Keratinocyte (primary cell): ENCODE measurements around the gene DUSP10.

Experiments used
- CTCF ChIP-seq, 3 experiments: IDR thresholded peaks in 1 of 3; conservative IDR thresholded peaks in 1 of 3; optimal IDR thresholded peaks in 1 of 3; 2 replicates in 2 of 3; 3 replicates in 1 of 3; pipeline versions ENCODE3 to v1.5.1; 2011; ENCODE audit warnings: low read length in 3 of 3, mild to moderate bottlenecking in 3 of 3, moderate library complexity in 2 of 3, control low read depth in 1 of 3, inconsistent platforms in 1 of 3; ENCODE audit not compliant: insufficient read depth in 2 of 3; ENCODE audit errors: extremely low read depth in 1 of 3
- EZH2 ChIP-seq: IDR thresholded peaks from one replicate; pipeline ENCODE4 v1.6.1; 2012; ENCODE audit warnings: inconsistent platforms, mild to moderate bottlenecking, low read length, moderate library complexity

GRCh38 chr1:221708076-221708571, 33.8 kb downstream of the DUSP10 start:
- TF ChIP-seq EZH2 (no peak), CTCF (optimal IDR thresholded peaks at IDR 0.05 in 1 of 3, IDR thresholded peaks at IDR 0.05 in 1 of 3, conservative IDR thresholded peaks at IDR 0.05 in 1 of 3; ENCODE audit: extremely low read depth in 1 of 3, insufficient read depth in 2 of 3, low read length in 3 of 3) (no peak)
